ENCODE measurements around the gene FCMR. TPM values are rescaled to one million over a fixed set of nuclear protein-coding genes. Genes with fewer than 3 reads are reported as not detected.

The FCMR gene
- total and polyA plus RNA-seq, 10 donors = 136 to 269 (median 235) TPM

- H3K9me3 ChIP-seq = peaks cover 0 to 4% (median 0%) of the 10 kb centered on the region in 8 donors
- intact Hi-C loops (cut with DNase I; ENCODE audit: low total_unique reads) = no loop called here
- H3K27ac ChIP-seq = no peak overlapping the region
- no peak overlapping the region for H3K4me3 ChIP-seq
- H3K4me1 ChIP-seq = no peaks in the 10 kb centered on the region
- H3K36me3 ChIP-seq = no peaks in the 10 kb centered on the region
- no peak for DNase-seq
- WGBS, 5 donors = 96 to 100% (median 98%) methylated on average over 2 of the region's 2 CpGs
- no peaks in the 10 kb centered on the region for H3K27me3 ChIP-seq (replicated peaks in 1 of 7)
- TF ChIP-seq, protein P1, sequence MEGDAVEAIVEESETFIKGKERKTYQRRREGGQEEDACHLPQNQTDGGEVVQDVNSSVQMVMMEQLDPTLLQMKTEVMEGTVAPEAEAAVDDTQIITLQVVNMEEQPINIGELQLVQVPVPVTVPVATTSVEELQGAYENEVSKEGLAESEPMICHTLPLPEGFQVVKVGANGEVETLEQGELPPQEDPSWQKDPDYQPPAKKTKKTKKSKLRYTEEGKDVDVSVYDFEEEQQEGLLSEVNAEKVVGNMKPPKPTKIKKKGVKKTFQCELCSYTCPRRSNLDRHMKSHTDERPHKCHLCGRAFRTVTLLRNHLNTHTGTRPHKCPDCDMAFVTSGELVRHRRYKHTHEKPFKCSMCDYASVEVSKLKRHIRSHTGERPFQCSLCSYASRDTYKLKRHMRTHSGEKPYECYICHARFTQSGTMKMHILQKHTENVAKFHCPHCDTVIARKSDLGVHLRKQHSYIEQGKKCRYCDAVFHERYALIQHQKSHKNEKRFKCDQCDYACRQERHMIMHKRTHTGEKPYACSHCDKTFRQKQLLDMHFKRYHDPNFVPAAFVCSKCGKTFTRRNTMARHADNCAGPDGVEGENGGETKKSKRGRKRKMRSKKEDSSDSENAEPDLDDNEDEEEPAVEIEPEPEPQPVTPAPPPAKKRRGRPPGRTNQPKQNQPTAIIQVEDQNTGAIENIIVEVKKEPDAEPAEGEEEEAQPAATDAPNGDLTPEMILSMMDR (IDR thresholded peaks at IDR 0.05 in 8 of 11, conservative IDR thresholded peaks at IDR 0.05 in 3 of 11) = no peak
- TF ChIP-seq POLR2AphosphoS5 (IDR thresholded peaks at IDR 0.05) = no peak
- no peak for TF ChIP-seq POLR2A (IDR thresholded peaks at IDR 0.05)
Measured at GRCh38 chr1:206953626-206954025, 31.9 kb upstream of the FCMR start.

- no peaks in the 10 kb centered on the region for H3K27me3 ChIP-seq (replicated peaks in 1 of 7)
- H3K36me3 ChIP-seq = no peaks in the 10 kb centered on the region
- 92 to 97% (median 94%) methylated on average over 3 of the region's 3 CpGs for WGBS, 5 donors
- no peaks in the 10 kb centered on the region for H3K4me1 ChIP-seq
- intact Hi-C loops (cut with DNase I; ENCODE audit: low total_unique reads) = no loop called here
- H3K9me3 ChIP-seq = peaks cover 0 to 4% (median 0%) of the 10 kb centered on the region in 8 donors
- no peak for DNase-seq
- no peak overlapping the region for H3K4me3 ChIP-seq
- TF ChIP-seq POLR2AphosphoS5 (IDR thresholded peaks at IDR 0.05) (no peak), POLR2A (IDR thresholded peaks at IDR 0.05) (no peak)
- TF ChIP-seq, protein P1 (IDR thresholded peaks at IDR 0.05 in 8 of 11, conservative IDR thresholded peaks at IDR 0.05 in 3 of 11) = no peak
- no peak overlapping the region for H3K27ac ChIP-seq
Measured at GRCh38 chr1:206953126-206953525, 31.4 kb upstream of the FCMR start.

DNA sequence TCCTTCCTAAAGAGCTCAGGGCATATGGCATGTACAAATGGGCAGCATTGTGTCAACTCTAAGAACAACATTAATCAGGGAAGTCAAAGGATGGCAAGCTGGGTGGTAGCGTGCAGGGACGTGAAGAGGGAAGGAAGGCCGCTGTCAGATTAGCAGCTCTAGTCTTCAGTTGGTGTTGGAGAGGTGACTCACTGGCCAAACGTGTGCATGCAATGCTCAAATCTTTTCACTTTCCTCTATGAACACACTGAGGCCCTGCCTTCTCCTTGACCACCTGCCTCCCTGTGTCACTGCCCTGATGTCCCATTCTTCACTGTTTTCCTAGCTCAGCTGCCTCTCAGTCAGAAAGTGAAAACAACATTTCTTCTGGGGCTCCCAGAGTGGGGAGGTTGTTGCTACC, 30.4 kb upstream of the FCMR start:
- intact Hi-C loops (cut with DNase I; ENCODE audit: low total_unique reads) = no loop called here
- TF ChIP-seq, protein P1 (IDR thresholded peaks at IDR 0.05 in 8 of 11, conservative IDR thresholded peaks at IDR 0.05 in 3 of 11) = no peak
- TF ChIP-seq POLR2A (IDR thresholded peaks at IDR 0.05) (no peak), POLR2AphosphoS5 (IDR thresholded peaks at IDR 0.05) (no peak)
- Histone ChIP-seq H3K36me3 (no peaks in the 10 kb centered on the region), H3K4me1 (no peaks in the 10 kb centered on the region), H3K27me3 (replicated peaks in 1 of 7) (no peaks in the 10 kb centered on the region), H3K27ac (no peak overlapping the region), H3K9me3 (peaks cover 0 to 4% (median 0%) of the 10 kb centered on the region in 8 donors), H3K4me3 (no peak overlapping the region)
- DNase-seq = no peak
- 28 to 73% (median 41%) methylated on average over 4 of the region's 4 CpGs for WGBS, 5 donors

- no peak for DNase-seq
- no peak for TF ChIP-seq POLR2A (IDR thresholded peaks at IDR 0.05)
- no peak for TF ChIP-seq POLR2AphosphoS5 (IDR thresholded peaks at IDR 0.05)
- TF ChIP-seq, protein P1 (IDR thresholded peaks at IDR 0.05 in 8 of 11, conservative IDR thresholded peaks at IDR 0.05 in 3 of 11) = no peak
- no peaks in the 10 kb centered on the region for H3K36me3 ChIP-seq
- intact Hi-C loops (cut with DNase I; ENCODE audit: low total_unique reads) = no loop called here
- H3K9me3 ChIP-seq = peaks cover 0 to 4% (median 0%) of the 10 kb centered on the region in 8 donors
- H3K27ac ChIP-seq = no peak overlapping the region
- WGBS, 5 donors = 59 to 71% (median 66%) methylated on average over 4 of the region's 4 CpGs
- H3K4me3 ChIP-seq = no peak overlapping the region
- peaks cover 0 to 2% (median 0%) of the 10 kb centered on the region in 6 donors for H3K4me1 ChIP-seq
- no peaks in the 10 kb centered on the region for H3K27me3 ChIP-seq (replicated peaks in 1 of 7)
Measured at GRCh38 chr1:206951318-206952100, 29.8 kb upstream of the FCMR start.
